ENCODE data around the gene MYH11.

DNA sequence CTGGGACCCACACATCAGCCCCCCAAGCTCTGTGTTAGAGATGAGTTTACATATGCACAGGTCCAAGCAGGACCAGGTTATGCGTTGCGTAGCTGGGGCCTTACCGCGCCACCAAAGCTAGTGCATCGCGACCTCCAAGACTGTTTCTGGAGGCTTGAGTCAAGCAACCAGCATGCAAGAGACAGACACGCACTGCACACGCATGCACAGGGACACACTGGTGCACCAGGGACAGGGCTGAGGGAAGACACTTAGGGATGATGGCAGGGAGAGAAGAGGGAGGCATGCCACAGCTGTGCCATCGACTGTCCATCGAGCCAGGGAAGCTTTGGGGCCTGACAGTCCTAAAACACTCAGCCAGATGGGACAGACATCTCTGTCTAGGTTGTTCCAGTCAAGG, 72.8 kb downstream of the MYH11 start:
- TF ChIP-seq POLR2A (IDR thresholded peaks at IDR 0.05), result no peak
- TF ChIP-seq, protein P1, sequence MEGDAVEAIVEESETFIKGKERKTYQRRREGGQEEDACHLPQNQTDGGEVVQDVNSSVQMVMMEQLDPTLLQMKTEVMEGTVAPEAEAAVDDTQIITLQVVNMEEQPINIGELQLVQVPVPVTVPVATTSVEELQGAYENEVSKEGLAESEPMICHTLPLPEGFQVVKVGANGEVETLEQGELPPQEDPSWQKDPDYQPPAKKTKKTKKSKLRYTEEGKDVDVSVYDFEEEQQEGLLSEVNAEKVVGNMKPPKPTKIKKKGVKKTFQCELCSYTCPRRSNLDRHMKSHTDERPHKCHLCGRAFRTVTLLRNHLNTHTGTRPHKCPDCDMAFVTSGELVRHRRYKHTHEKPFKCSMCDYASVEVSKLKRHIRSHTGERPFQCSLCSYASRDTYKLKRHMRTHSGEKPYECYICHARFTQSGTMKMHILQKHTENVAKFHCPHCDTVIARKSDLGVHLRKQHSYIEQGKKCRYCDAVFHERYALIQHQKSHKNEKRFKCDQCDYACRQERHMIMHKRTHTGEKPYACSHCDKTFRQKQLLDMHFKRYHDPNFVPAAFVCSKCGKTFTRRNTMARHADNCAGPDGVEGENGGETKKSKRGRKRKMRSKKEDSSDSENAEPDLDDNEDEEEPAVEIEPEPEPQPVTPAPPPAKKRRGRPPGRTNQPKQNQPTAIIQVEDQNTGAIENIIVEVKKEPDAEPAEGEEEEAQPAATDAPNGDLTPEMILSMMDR (IDR thresholded peaks at IDR 0.05), result no peak
